H1 (cell line): ENCODE results near the gene ACTC1. TPM values are rescaled to one million over a fixed set of nuclear protein-coding genes. Genes with fewer than 3 reads are reported as not detected.

Source experiments
- CTCF ChIA-PET: fragments of 300-600 bp; sonication (Branson Sonifier 250); formaldehyde crosslinking; loops from one replicate; lab custom pipeline; 2021; ENCODE audit not compliant: partially characterized antibody; lab: Charles Lee
- POLR2A ChIA-PET: fragments of 300-600 bp; sonication (Branson Sonifier 250); formaldehyde crosslinking; loops from one replicate; lab custom pipeline; 2021; ENCODE audit warnings: inconsistent platforms; ENCODE audit not compliant: partially characterized antibody; lab: Charles Lee
- DNase-seq, 2 experiments: peaks; one replicate each; pipeline versions ENCODE4 v3.0.0 to v3.0.0-alpha.2; 2010 to 2022; ENCODE audit warnings: low spot score in 2 of 2, low read depth in 1 of 2, mixed read lengths in 1 of 2
- FAIRE-seq: peaks from 2 replicates; lab custom pipeline; 2011; peaks lifted over from hg19 to GRCh38; lab: Jason Lieb, UNC
- H2AFZ ChIP-seq: 2 replicates; pipeline ENCODE4 v1.8.1; 2012; ENCODE audit warnings: low read length, inconsistent platforms
- H2AK5ac ChIP-seq: 2 replicates; pipeline ENCODE4 v1.6.1; 2013; ENCODE audit warnings: low read depth, low read length
- H2BK120ac ChIP-seq: replicated peaks from 2 replicates; pipeline ENCODE3; 2013; ENCODE audit warnings: low read depth, low read length, inconsistent platforms
- H2BK12ac ChIP-seq: 2 replicates; pipeline ENCODE4 v1.6.1; 2013; ENCODE audit warnings: low read depth, low read length
- H2BK15ac ChIP-seq: 2 replicates; pipeline ENCODE4 v1.6.1; 2013; ENCODE audit warnings: low read length
- H2BK20ac ChIP-seq: 2 replicates; pipeline ENCODE4 v1.6.1; 2013; ENCODE audit warnings: low read length
- H2BK5ac ChIP-seq: 2 replicates; pipeline ENCODE4 v1.6.1; 2013; ENCODE audit warnings: low read depth, low read length
- H3K14ac ChIP-seq: 2 replicates; pipeline ENCODE4 v1.6.1; 2013; ENCODE audit warnings: inconsistent platforms; ENCODE audit not compliant: insufficient read length
- H3K18ac ChIP-seq: 2 replicates; pipeline ENCODE4 v1.6.1; 2013; ENCODE audit warnings: low read length; ENCODE audit errors: extremely low read depth
- H3K23ac ChIP-seq: 2 replicates; pipeline ENCODE4 v1.6.1; 2013; ENCODE audit warnings: inconsistent platforms; ENCODE audit not compliant: insufficient read length
- H3K23me2 ChIP-seq: 2 replicates; pipeline ENCODE4 v1.6.1; 2013; ENCODE audit warnings: low read depth, low read length
- H3K27ac ChIP-seq: 2 replicates; pipeline ENCODE4 v1.6.1; 2011; ENCODE audit warnings: low read depth, low read length, inconsistent platforms
- H3K27me3 ChIP-seq, 4 experiments: replicated peaks in 1 of 4; 1 replicate in 1 of 4; 2 replicates in 3 of 4; pipeline versions ENCODE4 v1.6.1 to v1.8.1; 2011 to 2013; ENCODE audit warnings: low read length in 3 of 4, mild to moderate bottlenecking in 3 of 4, inconsistent platforms in 2 of 4, mixed read lengths in 2 of 4, moderate library complexity in 1 of 4; ENCODE audit not compliant: control insufficient read depth in 3 of 4, insufficient read depth in 3 of 4; ENCODE audit errors: extremely low read depth in 1 of 4
- H3K36me3 ChIP-seq, 4 experiments: 2 replicates each; pipeline versions ENCODE4 v1.6.1 to v1.8.1; 2011 to 2013; ENCODE audit warnings: mild to moderate bottlenecking in 4 of 4, low read length in 3 of 4, moderate library complexity in 2 of 4, control low read depth in 1 of 4, inconsistent platforms in 1 of 4; ENCODE audit not compliant: insufficient read depth in 4 of 4, control insufficient read depth in 2 of 4
- H3K4ac ChIP-seq: replicated peaks from 2 replicates; pipeline ENCODE3; 2013; ENCODE audit warnings: low read length, low read depth, mixed read lengths, inconsistent platforms; ENCODE audit not compliant: insufficient read length
- H3K4me1 ChIP-seq, 4 experiments: replicated peaks in 1 of 4; 1 replicate in 1 of 4; 2 replicates in 3 of 4; pipeline versions ENCODE4 v1.6.1 to v1.8.1; 2011 to 2013; ENCODE audit warnings: low read length in 3 of 4, inconsistent platforms in 2 of 4, mixed read lengths in 1 of 4; ENCODE audit not compliant: insufficient read depth in 4 of 4, control insufficient read depth in 3 of 4
- H3K4me2 ChIP-seq, 2 experiments: 2 replicates each; pipeline versions ENCODE4 v1.6.1 to v1.8.1; 2011 to 2013; ENCODE audit warnings: low read depth in 2 of 2, low read length in 2 of 2, control low read depth in 1 of 2, inconsistent platforms in 1 of 2, mild to moderate bottlenecking in 1 of 2; ENCODE audit not compliant: insufficient read depth in 1 of 2
- H3K4me3 ChIP-seq, 4 experiments: fragments of 200-600, 300-600 bp in 1 of 4; sonication (generic), shearing (Covaris generic), sonication (Bioruptor Twin) in 1 of 4; 2 replicates each; pipeline versions ENCODE4 v1.5.1 to v1.8.1; 2011 to 2016; ENCODE audit warnings: low read length in 4 of 4, low read depth in 3 of 4, control low read depth in 2 of 4, inconsistent platforms in 2 of 4, mild to moderate bottlenecking in 2 of 4, mixed read lengths in 1 of 4, moderate library complexity in 1 of 4; ENCODE audit not compliant: insufficient read depth in 2 of 4; ENCODE audit errors: extremely low read depth in 1 of 4
- H3K56ac ChIP-seq: replicated peaks from 2 replicates; pipeline ENCODE3; 2013; ENCODE audit warnings: low read depth, mild to moderate bottlenecking, mixed read lengths, low read length, inconsistent platforms; ENCODE audit not compliant: insufficient read length
- H3K79me1 ChIP-seq: 2 replicates; pipeline ENCODE4 v1.6.1; 2013; ENCODE audit warnings: low read depth, low read length, control low read depth
- H3K79me2 ChIP-seq, 2 experiments: 2 replicates each; pipeline versions ENCODE4 v1.6.1 to v1.8.1; 2012 to 2013; ENCODE audit warnings: low read length in 2 of 2, mild to moderate bottlenecking in 2 of 2, inconsistent platforms in 1 of 2; ENCODE audit not compliant: insufficient read depth in 2 of 2, control insufficient read depth in 1 of 2
- H3K9ac ChIP-seq, 4 experiments: replicated peaks in 1 of 4; 1 replicate in 1 of 4; 2 replicates in 3 of 4; pipeline versions ENCODE4 v1.6.1 to v1.8.1; 2011 to 2013; ENCODE audit warnings: low read depth in 3 of 4, low read length in 3 of 4, control low read depth in 2 of 4, mild to moderate bottlenecking in 2 of 4, moderate library complexity in 2 of 4, inconsistent platforms in 1 of 4; ENCODE audit errors: extremely low read depth in 1 of 4
- H3K9me3 ChIP-seq, 2 experiments: 2 replicates each; pipeline versions ENCODE4 v1.6.1 to v1.8.1; 2012 to 2013; ENCODE audit warnings: mild to moderate bottlenecking in 2 of 2, moderate library complexity in 2 of 2, control low read depth in 1 of 2, inconsistent platforms in 1 of 2, low read depth in 1 of 2, low read length in 1 of 2, mixed read lengths in 1 of 2; ENCODE audit not compliant: insufficient read depth in 2 of 2
- H4K20me1 ChIP-seq, 2 experiments: replicated peaks in 1 of 2; 2 replicates each; pipeline versions ENCODE3 to v1.8.1; 2011 to 2013; ENCODE audit warnings: inconsistent platforms in 2 of 2, low read length in 2 of 2, mild to moderate bottlenecking in 1 of 2; ENCODE audit not compliant: insufficient read depth in 2 of 2, control insufficient read depth in 1 of 2
- H4K5ac ChIP-seq: 2 replicates; pipeline ENCODE4 v1.6.1; 2013; ENCODE audit warnings: low read length, low read depth, mixed read lengths, inconsistent platforms; ENCODE audit not compliant: insufficient read length
- H4K8ac ChIP-seq: 2 replicates; pipeline ENCODE4 v1.8.0; 2013; ENCODE audit warnings: mild to moderate bottlenecking, moderate library complexity, low read length, inconsistent platforms; ENCODE audit not compliant: insufficient read depth; ENCODE audit errors: extremely low read depth
- H4K91ac ChIP-seq: replicated peaks from 2 replicates; pipeline ENCODE3; 2013; ENCODE audit warnings: low read length, mixed read lengths, inconsistent platforms; ENCODE audit not compliant: insufficient read length
- HDAC2 ChIP-seq, 2 experiments: fragments of 300-600 bp in 1 of 2; sonication (generic) in 1 of 2; IDR thresholded peaks; 2 replicates each; pipeline ENCODE4 v1.6.1; 2011 to 2012; ENCODE audit warnings: low read depth in 2 of 2, low read length in 2 of 2, mild to moderate bottlenecking in 2 of 2, moderate library complexity in 2 of 2, borderline replicate concordance in 1 of 2, inconsistent platforms in 1 of 2
- WGBS, 2 experiments: shearing (Covaris generic) in 1 of 2; methylation state at CpG; one replicate each; pipeline versions ENCODE4 v1.1.6 to v1.1.7; 2013 to 2015; ENCODE audit warnings: low lambda C conversion rate in 2 of 2, mixed read lengths in 2 of 2, inconsistent platforms in 1 of 2, low coverage in 1 of 2, missing lambda C conversion rate in 1 of 2; ENCODE audit not compliant: insufficient replicate concordance in 2 of 2, insufficient coverage in 1 of 2, insufficient read length in 1 of 2; ENCODE audit errors: extremely low coverage in 1 of 2, missing lambda C conversion rate in 1 of 2; 5-methylcytosine and 5-hydroxymethylcytosine counted together
- polyA plus RNA-seq, 7 experiments: library from polyadenylated mRNA; depleted of rRNA in 3 of 7; stranded (reverse) in 5 of 7; unstranded in 2 of 7; fragments of >200 nt in 5 of 7; fragments of 200-250 nt in 2 of 7; gene quantifications; 1 replicate in 5 of 7; 2 replicates in 1 of 7; 4 replicates in 1 of 7; pipeline versions ENCODE4 v1.2.1 to v1.2.3, GENCODE V29; 2011 to 2013; ENCODE audit warnings: missing spikeins in 2 of 7, mixed read lengths in 2 of 7
- total RNA-seq: library from RNA; stranded (reverse); fragmentation: NEBNext Ultra II Directional; extraction: Animal tissue kit (Norgen Biotek cat#: 25700); gene quantifications from 2 replicates; pipeline ENCODE4 v1.2.1, GENCODE V29; 2021

ACTC1 gene
- total and polyA plus RNA-seq, 2 of the 8 experiments (the other 6 are each of a cell fraction or from before 2014, with no cell fraction given), result 37.6 to 90.0 TPM

GRCh38 chr15:34837246-34838016 is 42.1 kb upstream of the ACTC1 start:
- H3K79me2 ChIP-seq, result no peaks in the 10 kb centered on the region
- POLR2A ChIA-PET, result no interaction called here
- no peak overlapping the region for H4K5ac ChIP-seq
- DNase-seq, result no peak
- no peaks in the 10 kb centered on the region for H3K4me1 ChIP-seq
- no peak overlapping the region for H3K23ac ChIP-seq
- H4K20me1 ChIP-seq, result peaks cover 0 to 2% of the 10 kb centered on the region in 2 experiments
- H2BK120ac ChIP-seq, result no peak overlapping the region
- no peaks in the 10 kb centered on the region for H3K9me3 ChIP-seq
- CTCF ChIA-PET, result interaction anchor here (1.0 kb wide), 1 partner anchor 145 kb away, joined by 3 read pairs; no protein-coding TSS in a partner anchor
- WGBS, 2 experiments, result 90% methylated on average over 6 of the region's 6 CpGs; no CpG with 5 or more reads in 1 of the 2 experiments
- no peak overlapping the region for H2BK15ac ChIP-seq
- H2BK12ac ChIP-seq, result no peak overlapping the region
- no peaks in the 10 kb centered on the region for H3K36me3 ChIP-seq
- no peak overlapping the region for H3K18ac ChIP-seq
- no peaks in the 10 kb centered on the region for H3K27me3 ChIP-seq
- no peak overlapping the region for H3K4me2 ChIP-seq
- no peak overlapping the region for H3K4ac ChIP-seq
- peaks cover 4% of the 10 kb centered on the region; the same call in 1 of the 2 replicates for H3K23me2 ChIP-seq
- no peak overlapping the region for H2BK20ac ChIP-seq
- H3K4me3 ChIP-seq, result no peak overlapping the region
- no peak overlapping the region; the same call in 1 of the 2 replicates for H4K8ac ChIP-seq
- H2AFZ ChIP-seq, result no peak overlapping the region
- no peak overlapping the region for H3K56ac ChIP-seq
- H4K91ac ChIP-seq, result no peak overlapping the region
- H3K14ac ChIP-seq, result no peak overlapping the region
- no peaks in the 10 kb centered on the region for H3K79me1 ChIP-seq
- no peak for FAIRE-seq
- no peak overlapping the region for H3K27ac ChIP-seq
- no peak overlapping the region for H2AK5ac ChIP-seq
- no peak overlapping the region for H3K9ac ChIP-seq
- no peak overlapping the region for H2BK5ac ChIP-seq
- TF ChIP-seq HDAC2 (IDR thresholded peaks at IDR 0.05; ENCODE audit: borderline replicate concordance in 1 of 2, low read depth in 2 of 2, low read length in 2 of 2), result no peak
